Measurements from ENCODE around the gene KIF17.

Gene KIF17

GRCh38 chr1:20751462-20751990 lies 33.7 kb upstream of the KIF17 start:
- no peaks in the 10 kb centered on the region for H3K9me3 Mint-ChIP-seq
- DNase-seq: no peak
- peaks cover 77% of the 10 kb centered on the region for H3K36me3 Mint-ChIP-seq (ENCODE audit: low read depth)
- peaks cover 5% of the 10 kb centered on the region for H3K4me1 Mint-ChIP-seq
- no peak overlapping the region for H3K27ac Mint-ChIP-seq
- H3K4me3 Mint-ChIP-seq: no peak overlapping the region
- no peak for TF ChIP-seq CTCF (IDR thresholded peaks at IDR 0.05)
- H3K27me3 Mint-ChIP-seq (ENCODE audit: low read depth, poor library complexity): no peaks in the 10 kb centered on the region

GRCh38 chr1:20742671-20743070 lies 24.9 kb upstream of the KIF17 start:
- no peak overlapping the region for H3K4me3 Mint-ChIP-seq
- no peak for TF ChIP-seq CTCF (IDR thresholded peaks at IDR 0.05)
- H3K36me3 Mint-ChIP-seq (ENCODE audit: low read depth): peaks cover 72% of the 10 kb centered on the region
- no peaks in the 10 kb centered on the region for H3K9me3 Mint-ChIP-seq
- no peak for DNase-seq
- H3K4me1 Mint-ChIP-seq: no peaks in the 10 kb centered on the region
- H3K27ac Mint-ChIP-seq: no peak overlapping the region
- no peaks in the 10 kb centered on the region for H3K27me3 Mint-ChIP-seq (ENCODE audit: low read depth, poor library complexity)

- no peaks in the 10 kb centered on the region for H3K4me1 Mint-ChIP-seq
- DNase-seq: no peak
Measured at GRCh38 chr1:20740781-20741180, 23.0 kb upstream of the KIF17 start.

GRCh38 chr1:20739225-20739624 lies 21.4 kb upstream of the KIF17 start:
- H3K27ac Mint-ChIP-seq: peak overlapping the region; percentile 40
- H3K4me1 Mint-ChIP-seq: no peaks in the 10 kb centered on the region
- H3K4me3 Mint-ChIP-seq: no peak overlapping the region
- H3K9me3 Mint-ChIP-seq: no peaks in the 10 kb centered on the region
- TF ChIP-seq CTCF (IDR thresholded peaks at IDR 0.05): no peak
- H3K36me3 Mint-ChIP-seq (ENCODE audit: low read depth): peaks cover 45% of the 10 kb centered on the region
- DNase-seq: no peak
- peaks cover 4% of the 10 kb centered on the region for H3K27me3 Mint-ChIP-seq (ENCODE audit: low read depth, poor library complexity)

More at GRCh38 chr1:20740781-20741180, 23.0 kb upstream of the KIF17 start:
- Mint-ChIP-seq H3K27me3 (ENCODE audit: low read depth, poor library complexity) (no peaks in the 10 kb centered on the region), H3K27ac (no peak overlapping the region), H3K9me3 (no peaks in the 10 kb centered on the region), H3K36me3 (ENCODE audit: low read depth) (peaks cover 60% of the 10 kb centered on the region), H3K4me3 (no peak overlapping the region)
- TF ChIP-seq CTCF (IDR thresholded peaks at IDR 0.05): no peak

- Mint-ChIP-seq H3K9me3 (no peaks in the 10 kb centered on the region), H3K27ac (no peak overlapping the region), H3K36me3 (ENCODE audit: low read depth) (peaks cover 19% of the 10 kb centered on the region), H3K4me3 (no peak overlapping the region), H3K4me1 (peaks cover 11% of the 10 kb centered on the region), H3K27me3 (ENCODE audit: low read depth, poor library complexity) (peaks cover 35% of the 10 kb centered on the region)
- no peak for TF ChIP-seq CTCF (IDR thresholded peaks at IDR 0.05)
- no peak for DNase-seq
Measured at GRCh38 chr1:20735581-20736111, 17.8 kb upstream of the KIF17 start.

- peaks cover 21% of the 10 kb centered on the region for H3K4me1 Mint-ChIP-seq
- DNase-seq: no peak
- no peak for TF ChIP-seq CTCF (IDR thresholded peaks at IDR 0.05)
- peaks cover 56% of the 10 kb centered on the region for H3K27me3 Mint-ChIP-seq (ENCODE audit: low read depth, poor library complexity)
- H3K4me3 Mint-ChIP-seq: peak overlapping the region; percentile 83
- no peaks in the 10 kb centered on the region for H3K9me3 Mint-ChIP-seq
- H3K27ac Mint-ChIP-seq: no peak overlapping the region
- H3K36me3 Mint-ChIP-seq (ENCODE audit: low read depth): peaks cover 14% of the 10 kb centered on the region
Measured at GRCh38 chr1:20733360-20733975, 15.7 kb upstream of the KIF17 start.
